Prostate gland (tissue), 2 donors: ENCODE measurements around the gene SPOP. TPM values are rescaled to one million over a fixed set of nuclear protein-coding genes. Genes with fewer than 3 reads are reported as not detected.

Experiments
- DNase-seq: peaks from one replicate; pipeline ENCODE4 v3.0.0-alpha.2; 2019; ENCODE audit warnings: low spot score
- H3K27ac ChIP-seq, 2 donors: fragments of 200-600 bp; sonication (generic); 2 replicates each; pipeline ENCODE4 v1.5.1; 2017 to 2019
- H3K27me3 ChIP-seq: fragments of 200-600 bp; sonication (generic); replicated peaks from 2 replicates; pipeline ENCODE4 v1.5.1; 2019; ENCODE audit not compliant: insufficient read depth
- H3K36me3 ChIP-seq, 2 donors: fragments of 200-600 bp; sonication (generic); 1 replicate in 1 of 2; 2 replicates in 1 of 2; pipeline versions ENCODE4 v1.5.1 to v1.8.1; 2017 to 2019
- H3K4me1 ChIP-seq: fragments of 200-600 bp; sonication (generic); replicated peaks from 2 replicates; pipeline ENCODE4 v1.5.1; 2019
- H3K4me3 ChIP-seq, 2 donors: fragments of 200-600 bp; sonication (generic); 2 replicates each; pipeline ENCODE4 v1.5.1; 2017 to 2019
- H3K9me3 ChIP-seq: fragments of 200-600 bp; sonication (generic); 2 replicates; pipeline ENCODE4 v1.5.1; 2017
- POLR2A ChIP-seq: fragments of 450-650 bp; IDR thresholded peaks from one replicate; pipeline ENCODE4 v1.6.1; 2016; ENCODE audit warnings: antibody characterized with exemption, mild to moderate bottlenecking
- POLR2AphosphoS5 ChIP-seq: sonication (generic); formaldehyde crosslinking; IDR thresholded peaks from one replicate; pipeline ENCODE4 v1.6.1; 2017; ENCODE audit warnings: antibody characterized with exemption
- WGBS: methylation state at CpG from one replicate; pipeline ENCODE4 v1.1.5; 2018; 5-methylcytosine and 5-hydroxymethylcytosine counted together
- intact Hi-C: fragments of 100-400 bp; cut with DNase I; formaldehyde crosslinking; loops from one replicate; pipeline ENCODE4 v1.14.2; 2022
- total RNA-seq, 2 donors: library from RNA; depleted of rRNA; stranded (reverse); fragments of >200 nt; gene quantifications; one replicate each; pipeline ENCODE4 v1.1.0, GENCODE V29; 2016
- TF ChIP-seq, protein P1 (sequence below), 4 experiments: fragments of 200-600 bp in 2 of 4; fragments of 450-650 bp in 2 of 4; sonication (generic) in 2 of 4; IDR thresholded peaks; 1 replicate in 3 of 4; 2 replicates in 1 of 4; pipeline ENCODE4 v1.5.1; 2016 to 2019; ENCODE audit warnings: antibody characterized with exemption in 4 of 4, mild to moderate bottlenecking in 2 of 4, moderate library complexity in 2 of 4

Gene SPOP
- total RNA-seq, 2 donors from 2014 or later = 80.8 to 93.0 TPM

DNA sequence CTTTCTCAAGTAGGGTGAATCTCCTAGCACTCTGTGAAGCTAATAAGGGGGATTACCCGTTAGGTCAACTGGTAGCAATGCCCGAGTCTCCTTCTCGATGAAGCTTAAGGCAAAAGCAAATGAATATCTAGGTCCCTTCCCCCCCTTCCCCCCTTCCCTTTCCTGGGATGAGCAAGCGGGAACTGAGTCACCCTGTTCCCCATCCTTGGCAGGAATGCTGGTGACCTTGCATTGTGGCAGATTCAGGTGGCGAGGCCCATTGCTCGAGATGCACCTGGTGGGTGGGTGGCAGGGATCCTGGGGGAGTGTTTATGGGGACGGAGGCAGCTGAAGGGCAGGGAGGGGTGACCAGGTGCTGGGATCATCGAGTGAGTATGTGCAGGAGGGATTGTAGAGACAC lies 95.1 kb downstream of the SPOP start:
- no peaks in the 10 kb centered on the region for H3K36me3 ChIP-seq
- H3K27me3 ChIP-seq = no peaks in the 10 kb centered on the region
- no peak overlapping the region for H3K27ac ChIP-seq
- TF ChIP-seq POLR2A = no peak
- TF ChIP-seq, protein P1, sequence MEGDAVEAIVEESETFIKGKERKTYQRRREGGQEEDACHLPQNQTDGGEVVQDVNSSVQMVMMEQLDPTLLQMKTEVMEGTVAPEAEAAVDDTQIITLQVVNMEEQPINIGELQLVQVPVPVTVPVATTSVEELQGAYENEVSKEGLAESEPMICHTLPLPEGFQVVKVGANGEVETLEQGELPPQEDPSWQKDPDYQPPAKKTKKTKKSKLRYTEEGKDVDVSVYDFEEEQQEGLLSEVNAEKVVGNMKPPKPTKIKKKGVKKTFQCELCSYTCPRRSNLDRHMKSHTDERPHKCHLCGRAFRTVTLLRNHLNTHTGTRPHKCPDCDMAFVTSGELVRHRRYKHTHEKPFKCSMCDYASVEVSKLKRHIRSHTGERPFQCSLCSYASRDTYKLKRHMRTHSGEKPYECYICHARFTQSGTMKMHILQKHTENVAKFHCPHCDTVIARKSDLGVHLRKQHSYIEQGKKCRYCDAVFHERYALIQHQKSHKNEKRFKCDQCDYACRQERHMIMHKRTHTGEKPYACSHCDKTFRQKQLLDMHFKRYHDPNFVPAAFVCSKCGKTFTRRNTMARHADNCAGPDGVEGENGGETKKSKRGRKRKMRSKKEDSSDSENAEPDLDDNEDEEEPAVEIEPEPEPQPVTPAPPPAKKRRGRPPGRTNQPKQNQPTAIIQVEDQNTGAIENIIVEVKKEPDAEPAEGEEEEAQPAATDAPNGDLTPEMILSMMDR (IDR thresholded peaks at IDR 0.05) = no peak
- DNase-seq = no peak
- no peak overlapping the region for H3K4me3 ChIP-seq
- WGBS = 73% methylated on average over 8 of the region's 8 CpGs
- intact Hi-C loops = no loop called here
- H3K4me1 ChIP-seq = no peaks in the 10 kb centered on the region
- no peaks in the 10 kb centered on the region for H3K9me3 ChIP-seq

DNA sequence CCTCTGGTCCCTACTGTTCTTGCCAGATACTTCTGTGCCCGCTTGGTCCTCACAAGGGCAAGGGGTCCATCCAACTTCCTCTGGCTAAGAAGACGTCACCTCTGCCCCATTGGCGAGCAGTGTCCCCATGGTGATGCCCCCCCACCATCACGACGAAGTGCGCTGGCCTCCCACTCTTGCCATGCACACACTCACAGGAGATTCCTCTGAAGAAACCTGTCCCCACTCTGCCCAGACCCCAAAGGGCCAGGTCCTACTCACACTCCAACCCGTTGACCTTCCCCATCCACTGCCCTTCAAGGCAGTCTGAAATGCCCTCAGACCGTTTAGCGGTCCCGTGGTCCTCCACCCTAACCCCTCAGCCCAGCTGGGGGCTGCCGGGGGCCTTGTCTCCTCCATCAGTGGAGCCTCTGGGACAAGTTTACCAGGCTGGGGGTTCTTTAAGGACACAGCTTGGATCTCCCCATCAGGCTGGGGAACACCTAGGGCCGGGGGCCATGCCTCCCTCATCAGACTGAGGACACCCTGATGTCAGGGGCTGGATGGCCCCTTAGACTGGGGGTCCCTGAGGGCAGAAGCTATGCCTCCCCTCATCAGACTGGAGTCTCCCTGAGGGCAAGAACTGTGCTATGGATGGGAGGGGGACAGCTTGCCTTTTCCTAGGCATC lies 95.7 kb downstream of the SPOP start:
- 92% methylated on average over 12 of the region's 12 CpGs for WGBS
- Histone ChIP-seq H3K27me3 (no peaks in the 10 kb centered on the region), H3K4me3 (no peak overlapping the region), H3K36me3 (no peaks in the 10 kb centered on the region), H3K4me1 (no peaks in the 10 kb centered on the region), H3K9me3 (no peaks in the 10 kb centered on the region), H3K27ac (no peak overlapping the region)
- intact Hi-C loops = no loop called here
- no peak for DNase-seq
- no peak for TF ChIP-seq POLR2A
- TF ChIP-seq, protein P1 (IDR thresholded peaks at IDR 0.05) = no peak
- TF ChIP-seq POLR2AphosphoS5 = no peak

DNA sequence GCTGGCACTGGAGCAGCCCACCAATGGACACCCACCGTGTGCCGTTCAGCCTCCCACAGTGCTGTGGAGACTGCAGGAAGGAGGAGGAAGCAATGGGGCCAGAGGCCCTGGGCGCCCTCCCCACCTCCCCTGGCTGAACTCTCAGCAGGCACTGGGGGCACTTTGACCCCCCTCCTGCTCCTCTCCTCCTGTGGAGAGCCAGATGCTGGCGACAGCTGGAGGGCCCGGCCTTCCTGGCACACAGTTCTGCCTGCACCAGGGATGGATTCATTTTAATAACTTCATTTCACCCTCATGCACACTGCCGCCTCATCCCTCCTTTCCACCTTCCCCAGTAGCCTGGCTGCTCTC lies 96.3 kb downstream of the SPOP start:
- no peaks in the 10 kb centered on the region for H3K36me3 ChIP-seq
- TF ChIP-seq POLR2A = no peak
- TF ChIP-seq POLR2AphosphoS5 = no peak
- TF ChIP-seq, protein P1 (IDR thresholded peaks at IDR 0.05) = no peak
- 66% methylated on average over 6 of the region's 6 CpGs for WGBS

DNA sequence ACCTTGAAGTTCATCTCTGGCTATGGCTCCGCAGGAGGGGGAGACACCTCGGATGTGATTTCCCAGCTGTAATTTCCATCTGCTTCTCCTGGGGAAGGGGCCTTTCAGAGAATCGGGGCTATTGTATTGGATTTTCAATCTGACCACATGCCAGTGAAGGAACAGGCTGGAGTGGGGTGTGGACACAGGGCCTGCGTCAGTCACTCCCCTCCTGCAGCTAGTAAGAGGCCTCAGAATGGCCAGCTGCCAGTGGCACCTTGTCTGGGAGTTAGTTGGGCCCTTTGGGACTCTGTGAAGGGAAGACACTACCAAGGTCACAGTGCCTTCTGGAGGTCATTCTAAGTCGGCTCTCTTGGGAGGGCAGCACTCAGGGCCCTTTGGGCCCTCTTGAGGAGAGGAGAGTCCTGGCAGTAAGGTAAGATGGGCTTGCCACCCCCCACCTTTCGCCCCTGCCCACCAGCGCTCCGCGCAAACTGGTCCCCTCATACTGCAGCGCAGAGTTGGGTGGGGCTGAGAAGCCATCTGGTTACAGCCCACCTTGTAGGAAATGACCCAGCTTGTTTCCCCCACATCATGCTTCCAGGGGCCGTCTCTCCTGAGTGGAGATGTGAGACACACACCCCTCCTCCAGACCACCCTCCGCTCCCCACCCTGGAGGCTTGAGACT lies 96.8 kb downstream of the SPOP start:
- TF ChIP-seq POLR2AphosphoS5 (no peak), POLR2A (no peak)
- TF ChIP-seq, protein P1 (IDR thresholded peaks at IDR 0.05) = no peak
- no peak overlapping the region for H3K4me3 ChIP-seq
- H3K36me3 ChIP-seq = no peaks in the 10 kb centered on the region
- no peaks in the 10 kb centered on the region for H3K27me3 ChIP-seq
- no peaks in the 10 kb centered on the region for H3K4me1 ChIP-seq
- 85% methylated on average over 12 of the region's 12 CpGs for WGBS
- no peak for DNase-seq
- intact Hi-C loops = no loop called here
- no peak overlapping the region for H3K27ac ChIP-seq
- H3K9me3 ChIP-seq = no peaks in the 10 kb centered on the region

More for the DNA sequence above, 96.3 kb downstream of the SPOP start:
- no peak for DNase-seq
- H3K4me3 ChIP-seq = no peak overlapping the region
- no peaks in the 10 kb centered on the region for H3K4me1 ChIP-seq
- intact Hi-C loops = no loop called here
- no peaks in the 10 kb centered on the region for H3K9me3 ChIP-seq
- H3K27ac ChIP-seq = no peak overlapping the region
- no peaks in the 10 kb centered on the region for H3K27me3 ChIP-seq
